ENCODE results near the gene TSC22D2.

DNA sequence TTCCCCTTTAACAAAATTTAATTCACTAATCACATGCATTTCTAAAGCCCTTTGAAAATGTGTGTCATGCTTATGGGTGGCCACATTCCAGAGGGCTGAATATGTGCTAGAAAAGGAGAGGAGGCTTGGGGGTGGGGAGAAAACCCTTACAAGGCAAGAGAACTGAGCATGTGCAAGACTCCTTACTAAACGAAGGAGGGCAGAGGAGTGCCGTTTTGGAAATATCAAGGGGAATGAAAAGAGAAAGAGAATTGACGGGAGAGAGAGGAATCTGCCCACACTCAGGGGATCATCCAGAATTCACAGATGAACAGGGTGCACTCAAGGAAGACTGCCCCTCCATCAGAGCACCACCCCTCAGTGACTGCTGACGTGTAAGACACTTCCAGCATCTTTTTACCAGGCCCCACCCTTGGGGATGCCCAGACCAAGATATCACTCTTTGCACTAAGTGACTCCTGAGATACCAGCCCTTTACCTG is 37.9 kb upstream of the TSC22D2 start:
- TF ChIP-seq, protein P1, sequence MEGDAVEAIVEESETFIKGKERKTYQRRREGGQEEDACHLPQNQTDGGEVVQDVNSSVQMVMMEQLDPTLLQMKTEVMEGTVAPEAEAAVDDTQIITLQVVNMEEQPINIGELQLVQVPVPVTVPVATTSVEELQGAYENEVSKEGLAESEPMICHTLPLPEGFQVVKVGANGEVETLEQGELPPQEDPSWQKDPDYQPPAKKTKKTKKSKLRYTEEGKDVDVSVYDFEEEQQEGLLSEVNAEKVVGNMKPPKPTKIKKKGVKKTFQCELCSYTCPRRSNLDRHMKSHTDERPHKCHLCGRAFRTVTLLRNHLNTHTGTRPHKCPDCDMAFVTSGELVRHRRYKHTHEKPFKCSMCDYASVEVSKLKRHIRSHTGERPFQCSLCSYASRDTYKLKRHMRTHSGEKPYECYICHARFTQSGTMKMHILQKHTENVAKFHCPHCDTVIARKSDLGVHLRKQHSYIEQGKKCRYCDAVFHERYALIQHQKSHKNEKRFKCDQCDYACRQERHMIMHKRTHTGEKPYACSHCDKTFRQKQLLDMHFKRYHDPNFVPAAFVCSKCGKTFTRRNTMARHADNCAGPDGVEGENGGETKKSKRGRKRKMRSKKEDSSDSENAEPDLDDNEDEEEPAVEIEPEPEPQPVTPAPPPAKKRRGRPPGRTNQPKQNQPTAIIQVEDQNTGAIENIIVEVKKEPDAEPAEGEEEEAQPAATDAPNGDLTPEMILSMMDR (IDR thresholded peaks at IDR 0.05) = no peak
- TF ChIP-seq POLR2A (IDR thresholded peaks at IDR 0.05) (no peak), POLR2AphosphoS5 (IDR thresholded peaks at IDR 0.05) (peak; percentile 18 to 40 (median 23)), EP300 (IDR thresholded peaks at IDR 0.05) (no peak)

Measured in stomach (tissue), 4 donors.